GM13976 (cell line): Measurements from ENCODE around the gene ZNF771.
"Not testable (repeated sequence)": the region's sequence is repeated elsewhere in the genome, so short reads cannot be mapped to it uniquely, and the experiment has no call there.

Experiments
- DNase-seq: peaks from one replicate; pipeline ENCODE4 v3.0.0; 2012; ENCODE audit warnings: low spot score
- CTCF ChIP-seq: IDR thresholded peaks from 2 replicates; pipeline ENCODE4 v1.5.1; 2012; ENCODE audit warnings: borderline replicate concordance, mild to moderate bottlenecking; ENCODE audit not compliant: insufficient read depth; ENCODE audit errors: extremely low read depth, missing control alignments, control extremely low read depth
- in situ Hi-C: fragments of 300-500 bp; cut with MboI; formaldehyde crosslinking; loops from one replicate; pipeline ENCODE4 v1.12.0; 2022; ENCODE audit warnings: low sequenced_read_pairs, mixed read lengths, inconsistent platforms; ENCODE audit not compliant: unreplicated experiment

ZNF771 gene

GRCh38 chr16:30395155-30395991, 12.0 kb upstream of the ZNF771 start, which contains the start of gene ZNF48:
TSS of gene ZNF48 (plus strand) at chr16:30395420. CDS start at chr16:30395795, 375 bp downstream.
- in situ Hi-C loops, result no loop called here
- peak; percentile 57 for TF ChIP-seq CTCF
- DNase-seq, result peak; percentile 85

GRCh38 chr16:30395992-30396585, 11.3 kb upstream of the ZNF771 start:
- TF ChIP-seq CTCF, result no peak
- DNase-seq, result no peak
- in situ Hi-C loops, result no loop called here

GRCh38 chr16:30396627-30397026, 10.8 kb upstream of the ZNF771 start:
- in situ Hi-C loops, DNase-seq: not testable (repeated sequence)

- no peak for TF ChIP-seq CTCF
- in situ Hi-C loops, result no loop called here
- no peak for DNase-seq
These were observed 10.3 kb upstream of the ZNF771 start for GRCh38 chr16:30397056-30397455.

- DNase-seq, result no peak
- no peak for TF ChIP-seq CTCF
- in situ Hi-C loops, result no loop called here
These were observed 9.4 kb upstream of the ZNF771 start for GRCh38 chr16:30397776-30398660.

- no peak for TF ChIP-seq CTCF
- in situ Hi-C loops, result no loop called here
- peak; percentile 13 for DNase-seq
These were observed 8.6 kb upstream of the ZNF771 start for GRCh38 chr16:30398661-30399434.
